ENCODE data around the gene TSHR.

The TSHR gene

DNA sequence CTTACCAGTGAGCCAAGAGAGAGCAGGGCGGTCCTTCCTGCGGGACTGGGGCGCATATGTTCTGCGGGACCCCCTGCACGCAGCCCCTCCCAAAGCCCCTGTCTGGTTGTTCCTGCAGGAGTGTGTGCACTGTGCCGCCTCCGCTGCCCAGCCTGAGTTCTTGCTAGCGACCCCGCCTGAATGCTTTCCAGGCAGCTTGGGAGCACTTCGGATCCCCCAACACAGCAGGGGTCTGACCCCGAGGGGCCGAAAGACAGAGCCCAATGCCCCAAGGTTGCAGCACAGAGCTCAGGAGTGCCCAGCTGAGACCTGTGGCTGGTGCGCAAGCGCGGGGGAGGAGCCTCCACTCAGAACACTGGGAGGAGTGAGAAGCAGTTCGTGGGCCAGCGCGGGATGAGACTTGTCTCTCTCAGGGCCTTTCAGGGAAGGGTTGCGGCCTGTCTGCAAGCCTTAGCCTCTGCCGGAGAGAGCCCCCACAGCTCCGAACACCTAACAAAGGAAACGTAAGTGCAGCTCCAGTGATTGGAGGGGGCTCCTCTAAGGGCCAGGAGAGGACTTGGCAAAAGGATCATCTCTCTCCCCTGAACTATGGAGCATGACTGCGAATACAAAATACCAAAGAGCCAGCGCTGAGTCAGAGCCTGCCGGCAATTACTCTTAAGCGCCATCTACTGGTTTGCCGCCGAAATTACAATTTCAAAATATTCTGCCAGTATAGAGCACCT, 214.8 kb downstream of the TSHR start:
- in situ Hi-C loops (cut with MboI; ENCODE audit: low sequenced_read_pairs): no loop called here

GRCh38 chr14:81170829-81171195, 215.4 kb downstream of the TSHR start:
- in situ Hi-C loops (cut with MboI; ENCODE audit: low sequenced_read_pairs): no loop called here

- in situ Hi-C loops (cut with MboI; ENCODE audit: low sequenced_read_pairs): no loop called here
Measured at GRCh38 chr14:81172353-81172752, 216.9 kb downstream of the TSHR start.

DNA sequence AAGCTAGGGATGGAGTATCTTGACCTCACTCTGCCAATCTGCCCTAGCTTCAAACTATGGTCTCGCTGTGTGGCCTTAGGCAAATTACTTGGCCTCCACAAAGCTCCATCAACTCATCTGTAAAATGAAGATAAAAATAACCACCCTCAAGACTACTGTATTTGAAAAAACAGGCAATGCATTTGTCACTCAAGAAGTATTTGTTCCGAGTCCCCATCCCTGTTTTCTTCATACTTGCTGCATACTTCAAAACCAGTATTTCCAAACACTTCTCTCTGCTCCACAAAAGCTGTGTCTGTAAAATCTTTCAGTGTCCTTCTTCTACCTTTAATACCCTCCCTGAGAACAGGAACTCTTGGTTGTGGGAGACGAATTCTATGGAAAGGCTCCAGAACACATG, 217.5 kb downstream of the TSHR start:
- in situ Hi-C loops (cut with MboI; ENCODE audit: low sequenced_read_pairs): no loop called here

GRCh38 chr14:81176241-81176640, 220.8 kb downstream of the TSHR start:
- in situ Hi-C loops (cut with MboI; ENCODE audit: low sequenced_read_pairs): no loop called here

DNA sequence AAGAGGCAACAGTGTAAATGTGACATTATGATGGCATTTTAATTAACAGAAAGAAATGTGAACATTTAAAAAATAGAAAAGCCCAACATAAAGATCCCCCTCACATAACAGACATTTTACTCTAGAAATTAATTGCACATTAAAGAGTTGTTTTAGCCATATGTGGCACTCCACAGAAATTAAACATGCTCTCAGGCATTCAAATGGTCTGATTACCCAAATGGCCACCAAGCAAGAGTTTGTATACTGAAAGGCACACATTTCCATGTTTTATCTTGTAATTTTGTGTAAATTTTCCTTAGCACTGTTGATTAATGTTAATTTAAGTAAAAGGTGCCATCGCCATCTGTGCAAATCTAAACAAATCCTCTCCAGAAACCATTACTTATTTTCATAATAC, 221.8 kb downstream of the TSHR start:
- in situ Hi-C loops (cut with MboI; ENCODE audit: low sequenced_read_pairs): no loop called here

DNA sequence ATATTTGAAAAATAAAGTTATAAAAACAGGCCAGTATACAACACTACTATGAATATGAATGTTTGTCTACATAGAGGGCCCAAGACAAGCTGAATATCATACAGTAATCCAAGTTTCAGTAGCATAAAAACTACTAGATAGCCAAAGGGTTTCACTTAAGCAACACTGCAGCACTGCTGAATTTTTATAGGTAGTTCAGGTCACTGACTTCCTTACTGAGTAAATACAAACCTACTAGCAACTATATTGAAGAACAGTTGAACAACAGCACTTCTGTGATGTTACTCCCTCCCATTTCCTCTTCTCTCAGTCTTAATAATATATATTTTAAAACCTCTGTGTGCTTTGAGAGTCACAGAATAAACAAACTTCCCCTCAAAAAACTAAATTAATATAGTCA, 222.6 kb downstream of the TSHR start:
- in situ Hi-C loops (cut with MboI; ENCODE audit: low sequenced_read_pairs): no loop called here

GRCh38 chr14:81179631-81180030, 224.2 kb downstream of the TSHR start:
- in situ Hi-C loops (cut with MboI; ENCODE audit: low sequenced_read_pairs): no loop called here

- in situ Hi-C loops (cut with MboI; ENCODE audit: low sequenced_read_pairs): no loop called here
Measured at GRCh38 chr14:81187832-81188522, 232.6 kb downstream of the TSHR start.

DNA sequence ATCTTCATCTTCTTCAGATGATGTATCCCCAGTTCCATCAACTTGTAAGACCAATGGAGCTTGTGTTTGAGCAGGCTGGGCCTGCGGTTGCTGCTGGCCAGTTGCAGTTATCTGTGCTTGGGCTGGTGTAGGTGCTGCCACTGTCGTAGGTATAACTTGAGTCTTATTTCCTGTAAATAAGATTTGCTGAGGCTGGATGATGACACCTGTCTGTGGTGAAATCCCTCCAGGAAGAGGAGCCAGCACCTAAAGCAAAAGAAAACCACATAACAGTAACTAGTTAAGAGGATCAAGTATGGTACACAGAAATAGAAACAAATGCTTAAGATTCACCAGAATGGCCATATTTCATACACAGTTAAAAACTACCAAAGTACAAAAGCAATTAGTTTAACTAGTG, 237.2 kb downstream of the TSHR start:
- in situ Hi-C loops (cut with MboI; ENCODE audit: low sequenced_read_pairs): no loop called here

GRCh38 chr14:81193924-81194633, 238.7 kb downstream of the TSHR start:
- in situ Hi-C loops (cut with MboI; ENCODE audit: low sequenced_read_pairs): no loop called here

All from HL-60/S4 treated with phorbol 12-myristate 13-acetate at 8.2 ng/mL for 4 days and 3 days (cell line).